Measurements from ENCODE around the gene UBE2A.

DNA sequence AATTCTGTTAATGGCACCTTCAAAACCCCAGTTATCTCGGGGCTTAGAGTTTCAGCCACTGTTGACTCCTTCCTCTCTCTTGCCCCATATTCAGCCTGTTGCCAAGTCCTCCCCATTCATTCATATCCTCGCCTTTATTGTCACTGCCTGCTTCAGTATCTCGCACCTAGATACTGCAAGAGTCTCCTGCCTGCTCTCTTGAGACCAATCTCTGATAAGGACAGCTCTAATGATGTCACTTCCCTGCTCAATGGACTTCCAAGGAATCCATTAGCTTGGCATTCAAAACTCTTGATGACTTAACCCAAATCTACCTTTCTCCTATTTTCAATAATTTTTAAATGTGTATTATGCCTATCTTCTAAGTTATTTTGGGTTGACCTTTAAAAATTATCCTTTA, 1.1 kb upstream of the UBE2A start:
- no peak for TF ChIP-seq CTCF (conservative IDR thresholded peaks at IDR 0.05 in 1 of 2, IDR thresholded peaks at IDR 0.05 in 1 of 2; ENCODE audit: low read depth in 1 of 2, low read length in 2 of 2)
- no peak for TF ChIP-seq EZH2 (IDR thresholded peaks at IDR 0.05; ENCODE audit: low read length, missing control alignments)

All from fibroblast of lung (primary cell).